ENCODE measurements around the gene SSH2. TPM values are rescaled to one million over a fixed set of nuclear protein-coding genes. Genes with fewer than 3 reads are reported as not detected.

Gene SSH2
- total and polyA plus RNA-seq, 9 donors: 4.2 to 13.0 (median 11.8) TPM

DNA sequence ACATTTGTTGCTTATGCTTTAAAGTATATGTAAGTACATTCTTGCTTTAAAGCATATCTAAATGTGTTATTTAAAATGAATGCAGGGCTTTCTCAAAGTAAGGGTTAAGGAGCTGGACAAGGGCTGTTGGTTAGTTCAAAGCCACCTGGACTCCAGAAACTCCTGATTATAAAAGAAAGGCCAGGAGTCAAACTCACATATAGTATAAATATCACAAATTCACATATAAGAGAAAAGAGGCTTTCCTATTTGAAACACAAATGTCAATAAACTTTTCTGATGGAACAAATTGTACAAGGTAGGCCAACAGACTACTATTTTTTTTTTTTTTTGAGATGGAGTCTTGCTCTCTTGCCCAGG is 222.8 kb downstream of the SSH2 start:
- Histone ChIP-seq H3K36me3 (no peaks in the 10 kb centered on the region), H3K9me3 (no peaks in the 10 kb centered on the region), H3K27ac (no peak overlapping the region), H3K4me3 (no peak overlapping the region), H3K4me1 (ENCODE audit: insufficient read depth) (peaks cover 4% of the 10 kb centered on the region), H3K27me3 (no peaks in the 10 kb centered on the region)
- no peak for DNase-seq
- intact Hi-C loops (cut with DNase I): no loop called here
- TF ChIP-seq, protein P1, sequence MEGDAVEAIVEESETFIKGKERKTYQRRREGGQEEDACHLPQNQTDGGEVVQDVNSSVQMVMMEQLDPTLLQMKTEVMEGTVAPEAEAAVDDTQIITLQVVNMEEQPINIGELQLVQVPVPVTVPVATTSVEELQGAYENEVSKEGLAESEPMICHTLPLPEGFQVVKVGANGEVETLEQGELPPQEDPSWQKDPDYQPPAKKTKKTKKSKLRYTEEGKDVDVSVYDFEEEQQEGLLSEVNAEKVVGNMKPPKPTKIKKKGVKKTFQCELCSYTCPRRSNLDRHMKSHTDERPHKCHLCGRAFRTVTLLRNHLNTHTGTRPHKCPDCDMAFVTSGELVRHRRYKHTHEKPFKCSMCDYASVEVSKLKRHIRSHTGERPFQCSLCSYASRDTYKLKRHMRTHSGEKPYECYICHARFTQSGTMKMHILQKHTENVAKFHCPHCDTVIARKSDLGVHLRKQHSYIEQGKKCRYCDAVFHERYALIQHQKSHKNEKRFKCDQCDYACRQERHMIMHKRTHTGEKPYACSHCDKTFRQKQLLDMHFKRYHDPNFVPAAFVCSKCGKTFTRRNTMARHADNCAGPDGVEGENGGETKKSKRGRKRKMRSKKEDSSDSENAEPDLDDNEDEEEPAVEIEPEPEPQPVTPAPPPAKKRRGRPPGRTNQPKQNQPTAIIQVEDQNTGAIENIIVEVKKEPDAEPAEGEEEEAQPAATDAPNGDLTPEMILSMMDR (IDR thresholded peaks at IDR 0.05): no peak
- no peak for TF ChIP-seq POLR2A (IDR thresholded peaks at IDR 0.05)
- no peak for TF ChIP-seq EP300 (IDR thresholded peaks at IDR 0.05)

DNA sequence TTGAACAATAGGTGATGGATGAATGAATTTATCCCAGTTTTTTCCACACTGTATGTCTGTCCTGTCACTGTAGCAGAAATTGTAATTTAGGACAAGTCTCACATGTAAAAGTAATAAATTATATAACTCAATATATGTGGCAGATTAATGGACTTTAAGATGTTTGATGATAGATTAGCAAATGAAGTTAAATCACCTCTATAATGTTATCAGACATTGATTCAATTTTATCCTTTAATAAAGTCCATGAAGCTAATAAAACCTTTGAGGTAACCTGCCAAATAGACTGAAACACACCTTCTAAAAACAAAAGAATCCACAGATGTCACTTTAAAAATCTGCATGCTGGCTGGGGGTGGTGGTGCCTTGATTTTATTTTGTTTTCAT is 224.0 kb downstream of the SSH2 start:
- Histone ChIP-seq H3K27ac (no peak overlapping the region), H3K4me3 (no peak overlapping the region), H3K4me1 (ENCODE audit: insufficient read depth) (peaks cover 4% of the 10 kb centered on the region), H3K27me3 (no peaks in the 10 kb centered on the region), H3K36me3 (no peaks in the 10 kb centered on the region), H3K9me3 (no peaks in the 10 kb centered on the region)
- TF ChIP-seq POLR2A (IDR thresholded peaks at IDR 0.05) (no peak), EP300 (IDR thresholded peaks at IDR 0.05) (no peak)
- TF ChIP-seq, protein P1 (IDR thresholded peaks at IDR 0.05): no peak
- DNase-seq: no peak
- intact Hi-C loops (cut with DNase I): no loop called here

DNA sequence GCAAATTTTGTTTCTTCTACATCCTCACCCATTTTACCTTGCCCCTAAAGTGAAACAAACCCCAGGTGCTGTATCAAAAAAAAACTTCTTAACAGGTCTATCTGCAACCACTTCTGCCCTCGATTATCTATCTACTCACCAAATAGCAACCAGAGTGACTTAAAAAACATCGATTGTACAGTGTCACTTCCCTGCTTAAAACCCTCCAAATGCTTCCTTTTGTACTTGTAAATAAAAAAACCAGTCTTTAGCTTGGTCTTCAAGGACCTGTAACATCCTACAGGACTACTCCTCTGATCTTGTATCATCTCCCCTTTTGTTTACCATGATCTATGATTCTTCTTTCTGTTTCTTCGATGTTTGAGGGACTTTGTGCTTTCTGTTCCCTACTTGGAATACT is 224.6 kb downstream of the SSH2 start:
- Histone ChIP-seq H3K4me1 (ENCODE audit: insufficient read depth) (peaks cover 3% of the 10 kb centered on the region), H3K9me3 (no peaks in the 10 kb centered on the region), H3K27me3 (no peaks in the 10 kb centered on the region), H3K36me3 (no peaks in the 10 kb centered on the region), H3K4me3 (no peak overlapping the region), H3K27ac (no peak overlapping the region)
- WGBS, 3 donors: 87 to 93% (median 89%) methylated on average over 3 of the region's 3 CpGs
- intact Hi-C loops (cut with DNase I): no loop called here
- TF ChIP-seq, protein P1 (IDR thresholded peaks at IDR 0.05): no peak
- TF ChIP-seq EP300 (IDR thresholded peaks at IDR 0.05) (no peak), POLR2A (IDR thresholded peaks at IDR 0.05) (no peak)
- DNase-seq: no peak

DNA sequence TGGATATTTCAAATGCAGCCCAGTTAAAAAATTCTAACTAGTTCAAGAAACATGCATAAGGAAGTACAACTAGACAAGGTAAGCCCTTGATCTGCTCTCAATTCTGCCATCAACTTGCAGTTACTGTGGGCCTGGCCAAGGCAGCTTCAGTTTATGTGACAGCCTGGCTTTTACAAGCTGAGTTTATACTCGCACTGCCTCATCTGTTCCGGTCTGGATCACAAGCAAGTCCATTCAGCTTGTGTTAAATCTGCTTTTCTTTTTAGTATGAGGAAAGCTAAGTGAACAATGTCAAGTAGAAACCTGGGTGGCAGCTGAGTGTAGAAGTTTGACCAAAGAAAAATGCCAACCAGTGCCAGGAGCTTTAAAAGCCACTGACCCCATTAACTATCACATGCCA is 230.7 kb downstream of the SSH2 start:
- H3K27ac ChIP-seq: no peak overlapping the region

More for the DNA sequence above, 230.7 kb downstream of the SSH2 start:
- no peak for DNase-seq
- H3K27me3 ChIP-seq: no peaks in the 10 kb centered on the region
- no peaks in the 10 kb centered on the region for H3K9me3 ChIP-seq
- H3K4me1 ChIP-seq (ENCODE audit: insufficient read depth): no peaks in the 10 kb centered on the region
- H3K36me3 ChIP-seq: no peaks in the 10 kb centered on the region
- 91 to 97% (median 93%) methylated on average over 2 of the region's 2 CpGs for WGBS, 3 donors
- no peak overlapping the region for H3K4me3 ChIP-seq
- intact Hi-C loops (cut with DNase I): no loop called here
- TF ChIP-seq POLR2A (IDR thresholded peaks at IDR 0.05) (no peak), EP300 (IDR thresholded peaks at IDR 0.05) (no peak)
- TF ChIP-seq, protein P1 (IDR thresholded peaks at IDR 0.05): no peak

Data from ovary (tissue), 9 donors.